ENCODE measurements around the gene ASPM.

- peak; percentile 28 for TF ChIP-seq CTCF (IDR thresholded peaks at IDR 0.05; ENCODE audit: low read depth, low read length, missing input control)
- TF ChIP-seq NR2F2 (IDR thresholded peaks at IDR 0.05) = no peak
- TF ChIP-seq ATF3 (IDR thresholded peaks at IDR 0.05) = no peak
- no peak for TF ChIP-seq REST (IDR thresholded peaks at IDR 0.05)
- TF ChIP-seq YY1 (IDR thresholded peaks at IDR 0.05) = no peak
- no peak for TF ChIP-seq GABPA (IDR thresholded peaks at IDR 0.05 in 1 of 2, conservative IDR thresholded peaks at IDR 0.05 in 1 of 2)
- no peak for TF ChIP-seq MAX (IDR thresholded peaks at IDR 0.05)
- no peak for TF ChIP-seq JUND (IDR thresholded peaks at IDR 0.05)
Observed at GRCh38 chr1:197063212-197063611, 83.3 kb downstream of the ASPM start.
